Iris pigment epithelial cell (primary cell): ENCODE measurements around the gene RMI2.
"Not testable (repeated sequence)": the region's sequence is repeated elsewhere in the genome, so short reads cannot be mapped to it uniquely, and the experiment has no call there.

Source experiments
- DNase-seq: peaks from one replicate; pipeline ENCODE4 v3.0.0-alpha.2; 2011; ENCODE audit warnings: low read depth

RMI2 gene

DNA sequence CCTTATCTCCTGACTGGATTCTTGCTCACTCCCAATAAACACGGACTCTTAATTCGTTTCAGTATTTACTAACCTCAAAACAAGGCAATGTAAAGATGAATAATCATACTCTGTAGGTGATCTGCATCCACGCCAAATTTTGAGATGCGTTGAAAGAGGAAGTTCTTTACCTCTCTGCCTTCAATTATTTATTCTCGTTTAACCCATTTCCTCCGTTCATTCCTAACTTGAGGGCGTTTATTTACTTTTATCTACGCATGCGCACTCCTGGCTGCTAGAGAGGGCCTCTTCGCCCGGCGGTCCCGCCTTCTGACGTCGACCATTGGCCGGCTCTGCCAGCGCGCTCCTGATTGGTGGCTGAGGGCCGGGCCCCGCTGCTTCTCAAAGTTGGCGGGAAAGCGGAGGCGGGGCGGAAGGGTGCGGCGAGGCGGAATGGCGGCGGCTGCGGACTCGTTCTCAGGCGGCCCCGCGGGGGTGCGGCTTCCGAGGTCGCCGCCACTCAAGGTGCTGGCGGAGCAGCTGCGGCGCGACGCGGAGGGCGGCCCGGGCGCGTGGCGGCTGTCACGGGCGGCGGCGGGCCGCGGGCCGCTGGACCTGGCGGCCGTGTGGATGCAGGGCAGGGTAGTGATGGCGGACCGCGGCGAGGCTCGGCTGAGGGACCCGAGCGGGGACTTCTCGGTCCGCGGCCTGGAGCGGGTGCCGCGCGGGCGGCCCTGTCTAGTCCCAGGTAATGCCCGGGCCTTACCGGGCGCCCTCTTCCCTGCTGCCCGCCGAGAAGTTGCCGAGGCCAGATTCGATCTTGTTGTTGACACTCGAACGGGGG lies at the start of gene RMI2:
TSS of gene RMI2 (plus strand) at position 420 of the 823 bp plus-strand sequence. CDS start at position 433, 13 bp downstream.
- peak; percentile 92 for DNase-seq

DNA sequence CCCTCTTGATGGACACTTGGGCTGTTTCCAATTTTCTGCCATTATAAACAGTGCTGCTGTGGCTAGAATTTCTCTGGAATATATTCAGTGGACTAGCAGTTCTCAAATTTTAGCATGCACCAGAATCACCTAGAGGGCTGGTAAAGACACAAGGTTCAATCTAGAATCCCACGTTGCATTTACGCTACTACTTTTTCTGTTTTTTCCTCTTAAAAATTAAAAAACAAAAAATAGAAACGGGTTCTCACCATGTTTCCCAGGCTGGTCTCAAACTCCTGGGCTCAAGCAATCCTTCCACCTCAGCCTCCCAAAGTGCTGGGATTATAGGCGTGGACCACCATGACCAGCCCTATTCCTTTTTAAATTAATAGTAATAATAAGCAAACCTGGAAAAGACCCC lies 49.6 kb upstream of the RMI2 start:
- DNase-seq = no peak

DNA sequence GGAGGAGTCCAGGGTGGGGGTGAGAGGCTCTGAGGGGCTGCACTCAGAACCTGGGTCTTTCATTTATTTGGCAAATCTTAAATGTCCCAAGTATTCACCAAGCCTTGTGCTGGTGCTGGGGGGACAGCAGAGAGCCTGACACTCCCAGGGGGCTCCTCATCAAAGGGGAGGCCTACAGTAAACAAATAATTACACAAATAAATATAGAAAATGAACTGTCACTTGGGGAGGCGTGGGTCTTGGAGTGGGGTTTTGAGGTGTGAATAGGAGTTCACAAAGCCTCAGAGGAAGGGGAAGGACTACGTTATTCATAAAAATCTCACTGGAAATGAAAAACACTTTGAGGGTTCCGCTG lies 48.9 kb upstream of the RMI2 start:
- DNase-seq = no peak

DNA sequence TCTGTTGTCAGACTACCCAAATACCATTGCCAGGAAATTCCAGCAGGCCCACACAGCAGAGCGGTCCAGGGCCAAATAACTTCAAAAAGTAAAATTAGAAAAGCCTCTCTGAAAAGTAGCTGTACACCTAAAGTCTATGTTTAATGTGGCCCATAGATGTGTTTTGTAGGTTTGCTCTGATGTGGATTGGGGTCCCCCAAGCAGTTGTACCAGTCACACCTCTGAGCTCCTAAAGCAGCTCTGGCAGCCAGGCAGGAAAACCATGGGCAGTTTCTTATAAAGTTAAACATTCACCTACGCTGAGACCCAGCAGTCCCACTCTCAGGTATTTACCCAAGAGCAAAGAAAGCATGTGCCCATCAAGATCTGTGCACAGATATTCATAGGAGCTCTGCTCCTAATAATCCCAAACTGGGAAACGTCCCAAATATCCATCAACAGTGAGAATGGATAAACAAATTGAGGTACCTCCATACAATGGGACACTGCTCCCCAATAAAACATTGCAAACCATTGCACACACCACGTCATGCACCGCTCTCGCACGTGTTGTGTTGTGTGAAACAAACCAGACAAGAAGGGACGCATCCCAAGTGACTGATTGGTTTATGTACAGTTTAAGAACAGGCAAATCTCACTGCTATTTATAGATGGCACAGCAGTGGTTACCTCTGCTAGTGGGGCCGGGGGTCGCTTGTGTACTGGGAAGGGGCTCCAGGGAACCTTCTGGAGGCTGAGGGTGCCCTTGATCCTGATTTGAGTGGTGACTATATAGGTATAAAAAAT lies 48.4 kb upstream of the RMI2 start:
- DNase-seq = no peak

DNA sequence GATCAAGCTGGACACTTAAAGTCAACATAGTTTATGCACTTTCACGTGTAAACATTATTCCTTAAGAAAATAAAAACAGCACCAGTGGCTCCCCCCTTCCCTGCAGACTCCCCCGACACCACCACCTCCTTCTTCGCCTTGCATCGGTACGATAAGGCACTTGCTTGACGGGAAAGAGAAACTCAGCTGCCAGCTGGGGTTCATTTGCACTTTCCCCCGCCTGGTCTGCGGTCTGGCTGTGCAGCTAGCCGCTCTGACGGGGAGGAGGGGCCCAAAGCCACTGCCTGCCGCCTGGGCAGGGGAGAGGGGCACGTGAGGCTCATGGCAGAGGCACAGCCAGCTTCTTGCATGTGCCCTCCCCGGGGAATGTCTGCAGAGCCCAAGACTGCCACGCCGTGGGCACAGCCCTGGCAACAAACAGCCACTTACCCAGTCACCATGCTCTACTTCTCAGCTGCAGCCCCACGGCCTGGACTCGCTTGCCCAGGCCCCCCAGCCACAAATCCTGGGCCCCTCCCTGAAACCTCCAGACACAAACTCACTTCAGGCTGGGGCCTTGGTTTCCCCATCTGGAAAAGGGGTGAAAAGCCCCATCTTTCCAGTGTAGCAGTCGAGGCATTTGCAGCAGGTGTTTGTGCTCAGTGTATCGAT lies 47.6 kb upstream of the RMI2 start:
- peak; percentile 72 for DNase-seq

DNA sequence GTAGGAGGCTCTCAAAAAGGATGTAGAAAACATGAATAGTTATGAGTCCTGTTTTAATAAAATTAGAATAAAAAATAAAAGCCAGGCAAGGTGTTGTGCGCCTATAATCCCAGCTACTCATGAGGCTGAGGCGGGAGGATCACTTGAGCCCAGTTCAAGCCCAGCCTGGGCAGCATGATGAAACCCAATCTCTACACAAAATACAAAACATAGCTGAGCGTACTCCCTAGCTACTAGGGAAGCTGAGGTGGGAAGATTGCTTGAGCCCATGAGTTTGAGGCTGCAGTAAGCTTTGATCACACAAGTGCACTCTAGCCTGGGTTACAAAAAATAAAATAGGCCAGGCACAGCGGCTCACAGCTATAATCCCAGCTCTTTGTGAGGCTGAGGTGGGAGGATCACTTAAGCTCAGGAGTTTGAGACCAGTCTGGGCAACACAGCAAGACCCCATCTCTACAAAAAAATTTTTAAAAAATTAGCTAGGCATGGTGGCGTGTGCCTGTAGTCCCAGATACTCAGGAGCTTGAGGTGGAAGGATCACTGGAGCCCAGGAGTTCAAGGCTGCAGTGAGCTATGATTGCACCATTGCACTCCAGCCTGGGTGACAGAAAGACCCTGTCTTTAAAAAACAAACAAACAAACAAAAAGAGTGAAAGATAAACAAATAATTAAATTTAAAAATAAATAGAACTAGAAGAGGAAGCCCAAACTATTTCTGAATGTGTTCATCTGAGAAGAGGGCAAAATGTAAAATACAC lies 46.9 kb upstream of the RMI2 start:
- no peak for DNase-seq

DNA sequence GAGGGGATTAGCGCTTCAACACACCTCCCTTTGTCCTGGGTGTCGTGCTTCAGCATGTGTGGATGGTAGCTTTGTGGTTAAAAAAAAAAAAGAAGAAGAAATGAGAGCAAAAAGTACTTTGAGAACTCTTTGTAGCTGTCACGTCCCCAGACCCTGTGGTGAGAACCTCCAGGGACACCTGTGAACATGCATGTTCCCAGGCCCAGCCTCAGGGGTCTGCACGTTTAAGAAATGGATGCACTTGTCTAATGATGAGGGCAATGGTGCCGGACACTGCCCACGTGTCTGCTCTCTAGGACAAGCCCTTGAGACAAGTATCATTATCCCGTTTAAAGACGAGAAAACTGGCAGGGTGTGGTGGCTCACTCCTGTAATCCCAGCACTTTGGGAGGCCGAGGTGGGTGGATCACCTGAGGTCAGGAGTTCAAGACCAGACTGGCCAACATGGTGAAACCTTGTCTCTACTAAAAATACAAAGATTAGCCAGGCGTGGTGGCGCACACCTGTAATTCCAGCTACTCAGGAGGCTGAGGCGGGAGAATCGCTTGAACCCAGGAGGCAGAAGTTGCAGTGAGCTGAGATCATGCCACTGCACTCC lies 46.2 kb upstream of the RMI2 start:
- DNase-seq = not testable (repeated sequence)

DNA sequence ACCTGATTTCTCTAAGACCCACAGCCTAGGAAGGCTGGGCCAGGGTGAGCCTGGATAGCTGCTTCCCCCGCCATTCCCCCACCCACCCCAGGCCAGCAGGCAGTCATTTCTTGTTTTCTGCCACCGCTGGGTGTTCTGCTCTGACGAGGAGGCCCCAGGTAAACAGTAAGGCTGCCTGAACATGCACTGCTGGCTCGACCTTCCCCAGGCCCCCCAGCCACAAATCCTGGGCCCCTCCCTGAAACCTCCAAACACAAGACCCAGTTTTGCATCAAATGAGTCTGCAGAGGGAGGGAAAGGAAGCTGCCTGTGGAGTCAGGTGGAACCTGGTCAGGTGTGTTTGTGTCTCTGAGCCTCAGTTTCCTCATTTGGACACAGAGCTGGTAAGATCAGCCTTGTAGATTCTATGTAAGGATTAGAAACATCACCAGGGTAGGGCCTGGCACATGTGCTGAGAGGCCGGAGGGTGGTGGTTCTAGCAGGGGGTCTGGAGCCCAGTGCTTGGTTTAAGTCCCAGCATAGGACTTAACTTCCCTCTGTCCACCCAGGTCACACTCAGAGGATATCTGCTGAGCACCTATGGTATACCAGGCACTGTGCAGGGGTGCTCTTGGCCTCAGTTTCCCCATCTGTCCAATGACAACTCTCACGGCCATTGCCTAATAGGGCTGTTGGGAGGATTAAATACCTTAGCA lies 45.2 kb upstream of the RMI2 start:
- DNase-seq = no peak

DNA sequence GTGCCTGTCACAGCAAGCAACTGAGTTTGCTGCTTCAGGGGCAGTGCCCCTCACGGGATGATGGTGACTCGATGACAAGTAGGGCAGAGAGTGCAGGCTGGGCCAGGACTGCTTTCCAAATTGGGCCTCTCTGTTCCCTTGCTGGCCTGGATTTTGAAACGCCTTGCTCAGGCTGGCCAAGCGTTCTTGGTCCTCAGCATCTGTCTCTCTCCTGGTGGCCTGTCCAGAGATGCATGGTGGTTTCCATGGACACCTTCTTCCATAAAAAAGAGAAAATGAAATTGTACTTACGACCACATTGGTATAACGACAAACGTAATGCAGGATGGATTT lies 44.7 kb upstream of the RMI2 start:
- no peak for DNase-seq

DNA sequence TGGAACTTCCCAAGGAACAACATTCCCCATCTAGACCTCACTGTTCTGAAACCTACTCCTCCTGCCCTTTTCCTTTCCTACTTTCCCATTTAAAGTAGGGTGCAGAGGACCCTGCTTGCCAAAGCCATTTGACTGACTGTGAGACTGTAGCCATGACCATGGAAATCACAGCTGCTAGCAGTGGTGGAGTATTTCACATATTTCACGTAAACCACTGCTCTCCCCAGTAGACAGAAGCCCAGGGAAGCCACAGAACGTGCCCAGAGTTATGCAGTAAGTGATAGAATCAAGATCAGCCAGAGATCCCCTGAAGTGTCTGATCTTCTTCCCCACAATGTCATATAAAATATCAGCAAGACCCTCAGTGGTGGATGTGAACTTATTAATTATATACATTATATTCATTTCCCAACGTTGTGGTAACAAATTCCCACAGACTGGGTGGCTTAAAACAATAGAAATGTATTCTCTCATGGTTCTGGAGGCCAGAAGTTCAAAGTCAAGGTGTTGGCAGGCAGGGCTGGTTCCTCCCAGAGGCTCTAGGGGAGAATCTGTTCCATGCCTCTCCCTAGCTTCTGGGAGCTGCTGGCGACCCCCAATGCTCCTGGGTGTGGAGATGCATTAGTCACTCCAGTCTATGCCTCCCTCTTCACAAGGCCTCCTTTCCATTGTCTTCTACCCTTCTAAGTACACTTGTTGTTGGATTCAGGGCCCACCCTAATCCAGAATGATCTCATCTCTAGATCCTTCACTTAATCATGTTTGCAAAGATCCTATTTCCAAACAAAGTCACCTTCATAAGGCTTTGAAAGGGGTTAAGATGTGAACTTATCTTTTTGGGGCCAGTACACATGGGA lies 43.4 kb upstream of the RMI2 start:
- DNase-seq = no peak

DNA sequence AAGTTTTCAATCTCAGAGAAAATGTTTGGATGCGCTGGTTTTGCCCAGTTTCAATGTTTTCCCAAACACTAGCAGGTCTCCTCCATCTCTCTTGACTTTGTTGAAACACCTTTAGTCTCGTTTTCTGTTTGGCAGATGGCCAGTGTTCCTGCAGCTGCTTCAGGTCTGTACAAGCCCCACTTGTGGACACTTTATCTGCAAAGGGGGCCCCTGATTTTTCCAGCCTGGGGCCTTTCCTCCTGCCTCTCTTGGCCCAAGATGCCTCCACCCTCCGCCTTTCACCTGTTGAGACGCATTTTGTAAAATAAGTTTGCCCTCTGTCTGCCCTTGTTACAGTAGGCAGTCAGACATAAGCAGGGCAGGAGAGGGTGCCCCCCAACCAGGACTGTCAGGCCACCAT lies 42.3 kb upstream of the RMI2 start:
- no peak for DNase-seq

DNA sequence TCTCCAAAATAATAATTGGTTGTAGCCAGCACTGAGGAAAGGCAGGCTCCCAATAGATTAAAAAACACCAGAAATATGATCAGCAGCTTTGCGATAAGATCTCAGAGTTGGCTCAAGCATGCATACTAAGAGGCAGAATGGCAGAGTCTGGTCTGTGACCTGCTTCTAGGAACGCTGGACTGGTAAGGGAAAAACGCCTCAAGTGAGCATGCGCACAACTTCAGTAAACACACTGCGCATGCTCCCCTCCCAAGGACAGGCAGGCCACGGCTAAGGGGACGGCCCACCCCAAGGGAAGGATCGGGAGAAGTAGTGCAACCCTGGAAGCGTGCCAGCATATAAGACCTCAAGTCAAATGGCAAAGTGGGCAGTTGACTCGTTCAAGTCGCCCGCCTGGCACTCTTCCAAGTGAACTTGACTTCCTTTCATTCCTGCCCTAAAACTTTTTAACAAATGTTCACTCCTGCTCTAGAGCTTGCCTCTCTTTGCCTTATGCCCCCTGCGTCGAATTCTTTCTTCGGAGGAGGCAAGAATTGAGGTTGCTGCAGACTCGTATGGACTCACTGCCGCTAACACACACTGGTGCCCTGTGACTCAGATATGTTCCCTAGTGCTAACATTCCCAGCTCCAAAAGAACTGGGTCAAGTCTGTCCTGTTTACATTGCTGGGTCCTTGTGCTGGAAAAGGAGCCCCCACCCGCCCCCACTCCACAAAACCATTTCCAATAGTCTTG lies 41.7 kb upstream of the RMI2 start:
- no peak for DNase-seq

DNA sequence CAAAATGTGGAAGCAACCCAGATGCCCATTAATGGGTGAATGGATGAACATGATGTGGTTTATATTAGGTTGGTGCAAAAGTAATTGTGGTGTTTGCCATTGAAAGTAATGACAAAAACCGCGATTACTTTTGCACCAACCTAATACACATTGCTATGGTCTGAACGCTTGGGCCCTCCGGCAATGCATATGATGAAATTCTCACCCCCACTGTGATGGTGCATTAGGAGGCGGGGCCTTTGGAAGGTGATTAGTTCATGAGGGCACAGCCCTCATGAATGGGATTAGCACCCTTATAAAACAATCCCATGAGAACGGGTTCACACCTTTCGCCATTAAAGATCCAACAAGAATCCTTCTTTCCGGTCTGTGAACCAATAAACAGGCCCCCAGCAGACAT lies 38.9 kb upstream of the RMI2 start:
- DNase-seq = no peak

DNA sequence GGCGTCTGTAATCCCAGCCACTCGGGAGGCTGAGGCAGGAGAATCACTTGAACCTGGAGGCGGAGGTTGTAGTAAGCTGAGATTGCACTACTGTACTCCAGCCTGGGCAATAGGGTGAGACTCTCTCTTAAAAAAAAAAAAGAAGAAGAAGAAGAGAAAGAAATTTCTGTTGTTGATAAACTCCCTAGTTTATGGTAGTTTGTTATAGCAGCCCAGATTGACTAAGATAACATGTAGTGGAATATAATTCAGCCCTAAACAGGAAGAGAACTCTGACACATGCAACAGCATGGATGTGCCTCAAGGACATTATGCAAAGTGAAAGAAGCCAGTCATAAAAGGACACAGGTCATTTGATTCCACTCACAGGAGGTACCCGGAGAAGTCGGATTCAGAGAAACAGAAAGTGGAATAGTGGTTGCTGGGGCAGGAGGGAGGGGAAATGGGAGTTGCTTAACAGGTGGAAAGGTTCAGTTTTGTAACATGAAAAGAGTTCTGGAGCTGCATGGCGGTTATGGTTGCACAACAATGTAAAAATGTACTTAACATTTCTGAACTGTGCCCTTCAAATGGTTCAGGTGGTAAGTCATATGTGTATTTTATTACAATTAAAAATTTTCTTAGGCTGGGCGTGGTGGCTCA lies 38.1 kb upstream of the RMI2 start:
- peak; percentile 41 for DNase-seq

DNA sequence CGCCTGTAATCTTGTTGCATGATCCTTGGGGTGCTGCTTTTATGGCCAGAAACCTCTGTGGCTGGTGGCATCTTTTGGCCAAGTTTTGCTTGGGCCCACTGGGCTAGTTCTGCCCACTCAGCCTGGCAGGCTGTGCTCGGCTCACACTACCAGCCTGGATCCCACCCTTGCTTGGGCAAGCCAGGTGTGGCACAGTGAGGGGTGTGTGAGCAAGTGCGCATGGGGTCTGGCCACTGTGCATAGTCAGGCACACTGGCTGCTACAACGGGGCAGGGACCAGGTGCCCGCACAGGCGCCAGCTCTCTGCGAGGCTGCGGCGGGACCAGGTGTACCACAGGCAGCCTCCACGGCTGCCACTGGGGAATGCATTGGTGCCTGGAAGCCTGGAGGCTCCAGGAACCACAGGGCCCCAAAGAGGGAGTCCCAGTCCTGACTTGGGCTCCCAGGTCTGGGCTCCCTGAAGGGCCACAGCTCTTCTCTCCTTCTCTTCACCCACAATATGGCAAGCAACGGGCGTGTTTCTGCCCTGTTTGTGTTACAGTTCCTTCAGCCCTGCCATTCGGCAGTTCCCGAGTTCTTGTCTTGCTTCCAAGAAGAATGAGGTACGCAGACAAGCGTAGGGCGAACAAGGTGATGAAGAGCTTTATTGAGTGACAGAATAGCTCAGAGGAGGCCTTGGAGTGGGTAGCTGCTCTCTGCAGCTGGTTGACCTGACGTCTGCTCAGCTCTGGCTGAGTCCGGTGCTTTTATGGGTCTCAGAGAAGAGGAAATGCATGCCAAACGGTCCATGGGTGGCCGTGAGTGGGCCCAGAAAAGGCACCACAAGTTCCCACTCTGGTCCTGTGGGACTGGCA lies 37.4 kb upstream of the RMI2 start:
- no peak for DNase-seq

DNA sequence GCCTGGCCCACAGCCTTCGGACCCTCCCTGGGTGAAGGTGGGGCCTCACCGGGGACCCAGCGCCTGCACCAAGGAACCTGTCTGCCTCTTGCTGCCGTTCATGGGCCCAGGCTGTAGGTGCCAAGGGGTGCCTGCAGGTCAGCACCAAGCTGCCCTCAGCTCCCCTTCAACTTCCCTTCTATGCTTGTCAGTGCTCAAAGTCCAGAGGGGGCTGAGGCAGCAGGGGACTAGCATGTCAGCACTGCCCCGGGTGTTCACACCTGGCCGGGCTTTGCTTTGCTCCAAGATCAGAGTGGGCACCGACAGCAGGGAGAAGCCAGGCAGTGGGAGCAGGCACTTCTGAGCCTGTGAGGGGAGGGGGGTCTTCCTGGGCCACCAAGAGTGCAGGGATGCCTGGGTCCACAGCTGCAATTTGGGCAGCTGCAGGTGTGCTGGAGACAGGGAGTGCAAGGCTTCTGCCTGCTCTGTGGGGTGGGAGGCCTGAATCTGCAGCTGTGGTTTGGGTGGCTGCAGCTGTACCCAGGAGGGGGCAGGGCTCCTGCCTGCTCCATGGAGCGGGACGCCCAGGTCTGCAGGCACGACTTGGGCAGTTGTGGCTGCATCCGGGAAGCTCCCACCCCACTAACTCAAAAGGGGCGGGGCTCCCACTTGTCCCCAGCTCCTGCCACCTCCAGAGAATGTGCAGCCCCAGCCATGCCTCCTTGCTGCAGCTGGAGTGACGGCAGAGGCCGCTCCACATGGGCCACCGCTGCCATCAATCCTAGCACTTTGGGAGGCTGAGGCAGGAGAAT lies 36.6 kb upstream of the RMI2 start:
- no peak for DNase-seq

DNA sequence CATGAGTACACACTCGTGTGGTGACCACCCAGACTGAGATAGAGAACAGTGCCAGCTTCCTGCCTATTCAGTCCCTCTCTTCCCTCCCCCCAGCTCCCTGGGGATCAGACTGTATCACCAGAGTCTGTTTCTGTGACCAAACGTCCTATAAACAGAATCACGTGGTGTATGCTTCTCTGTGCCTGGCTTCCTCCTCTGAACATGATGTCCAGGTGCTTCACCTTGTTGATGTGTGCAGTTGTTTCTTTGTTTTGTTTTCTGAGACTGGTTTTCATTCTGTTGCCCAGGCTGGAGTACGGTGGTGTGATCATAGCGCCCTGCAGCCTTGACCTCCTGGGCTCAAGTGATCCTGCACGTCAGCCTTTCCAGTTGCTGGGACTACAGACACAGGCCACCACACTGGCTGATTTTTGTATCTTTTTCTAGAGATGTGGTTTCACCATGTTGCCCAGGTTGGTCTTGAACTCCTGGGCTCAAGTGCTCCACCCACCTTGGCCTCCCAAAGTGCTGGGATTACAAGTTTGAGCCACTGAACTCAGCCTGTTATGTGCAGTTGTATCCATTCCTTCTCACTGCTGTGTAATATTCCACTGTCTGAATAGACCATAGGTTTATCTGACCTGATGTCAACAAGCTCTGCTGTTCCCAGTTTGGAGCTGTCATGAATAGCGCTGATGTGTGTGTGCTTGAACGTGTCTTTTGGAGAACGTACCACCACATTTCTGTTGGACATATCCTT lies 35.2 kb upstream of the RMI2 start:
- DNase-seq = no peak
